ENCODE results near the gene PATJ. TPM values are rescaled to one million over a fixed set of nuclear protein-coding genes. Genes with fewer than 3 reads are reported as not detected.
"Not testable (repeated sequence)": the region's sequence is repeated elsewhere in the genome, so short reads cannot be mapped to it uniquely, and the experiment has no call there.

Gene PATJ
- total and polyA plus RNA-seq, 9 donors = 2.8 to 5.1 (median 3.5) TPM

GRCh38 chr1:61782771-61783170 lies 40.5 kb downstream of the PATJ start:
- Histone ChIP-seq H3K27ac (ENCODE audit: low read length) (no peak overlapping the region), H3K9me3 (replicated peaks; ENCODE audit: control insufficient read depth, low read depth, low read length) (no peaks in the 10 kb centered on the region), H3K4me3 (ENCODE audit: low read length) (no peak overlapping the region), H3K36me3 (ENCODE audit: control insufficient read depth, insufficient read depth, low read length) (no peaks in the 10 kb centered on the region), H3K4me1 (ENCODE audit: control insufficient read depth, insufficient read depth, low read length) (no peaks in the 10 kb centered on the region), H3K27me3 (ENCODE audit: control insufficient read depth, insufficient read depth, low read length) (no peaks in the 10 kb centered on the region)
- no CpG with 5 or more reads among the region's 4 CpGs for WGBS (ENCODE audit: insufficient coverage)
- DNase-seq = no peak

GRCh38 chr1:61784726-61785125 lies 42.4 kb downstream of the PATJ start:
- Histone ChIP-seq H3K36me3 (ENCODE audit: control insufficient read depth, insufficient read depth, low read length) (no peaks in the 10 kb centered on the region), H3K9me3 (replicated peaks; ENCODE audit: control insufficient read depth, low read depth, low read length) (no peaks in the 10 kb centered on the region), H3K27me3 (ENCODE audit: control insufficient read depth, insufficient read depth, low read length) (no peaks in the 10 kb centered on the region), H3K27ac (ENCODE audit: low read length) (no peak overlapping the region), H3K4me1 (ENCODE audit: control insufficient read depth, insufficient read depth, low read length) (no peaks in the 10 kb centered on the region), H3K4me3 (ENCODE audit: low read length) (no peak overlapping the region)
- WGBS (ENCODE audit: insufficient coverage) = 20% methylated on average over 1 of the region's 2 CpGs
- DNase-seq = peak; percentile 70

- H3K4me1 ChIP-seq (ENCODE audit: control insufficient read depth, insufficient read depth, low read length) = no peaks in the 10 kb centered on the region
Measured at GRCh38 chr1:61790837-61791236, 48.6 kb downstream of the PATJ start.

GRCh38 chr1:61797045-61797755 lies 54.9 kb downstream of the PATJ start:
- Histone ChIP-seq H3K4me3 (ENCODE audit: low read length) (no peak overlapping the region), H3K4me1 (ENCODE audit: control insufficient read depth, insufficient read depth, low read length) (no peaks in the 10 kb centered on the region), H3K9me3 (replicated peaks; ENCODE audit: control insufficient read depth, low read depth, low read length) (no peaks in the 10 kb centered on the region), H3K36me3 (ENCODE audit: control insufficient read depth, insufficient read depth, low read length) (no peaks in the 10 kb centered on the region), H3K27me3 (ENCODE audit: control insufficient read depth, insufficient read depth, low read length) (no peaks in the 10 kb centered on the region), H3K27ac (ENCODE audit: low read length) (no peak overlapping the region)
- WGBS (ENCODE audit: insufficient coverage) = 40% methylated on average over 1 of the region's 10 CpGs
- no peak for DNase-seq

More at GRCh38 chr1:61790837-61791236, 48.6 kb downstream of the PATJ start:
- Histone ChIP-seq H3K9me3 (replicated peaks; ENCODE audit: control insufficient read depth, low read depth, low read length) (no peaks in the 10 kb centered on the region), H3K4me3 (ENCODE audit: low read length) (no peak overlapping the region), H3K36me3 (ENCODE audit: control insufficient read depth, insufficient read depth, low read length) (no peaks in the 10 kb centered on the region), H3K27ac (ENCODE audit: low read length) (no peak overlapping the region), H3K27me3 (ENCODE audit: control insufficient read depth, insufficient read depth, low read length) (no peaks in the 10 kb centered on the region)
- WGBS (ENCODE audit: insufficient coverage) = 80% methylated on average over 3 of the region's 3 CpGs
- no peak for DNase-seq

- H3K27me3 ChIP-seq (ENCODE audit: control insufficient read depth, insufficient read depth, low read length); H3K27ac ChIP-seq (ENCODE audit: low read length); DNase-seq; H3K9me3 ChIP-seq (replicated peaks; ENCODE audit: control insufficient read depth, low read depth, low read length); H3K4me3 ChIP-seq (ENCODE audit: low read length); H3K36me3 ChIP-seq (ENCODE audit: control insufficient read depth, insufficient read depth, low read length); H3K4me1 ChIP-seq (ENCODE audit: control insufficient read depth, insufficient read depth, low read length): not testable (repeated sequence)
- WGBS (ENCODE audit: insufficient coverage) = no CpG with 5 or more reads among the region's 1 CpG
Measured at GRCh38 chr1:61801047-61801446, 58.8 kb downstream of the PATJ start.

GRCh38 chr1:61807606-61808140 lies 65.4 kb downstream of the PATJ start:
- H3K4me3 ChIP-seq (ENCODE audit: low read length) = no peak overlapping the region
- DNase-seq = peak; percentile 92
- H3K4me1 ChIP-seq (ENCODE audit: control insufficient read depth, insufficient read depth, low read length) = no peaks in the 10 kb centered on the region
- no peaks in the 10 kb centered on the region for H3K36me3 ChIP-seq (ENCODE audit: control insufficient read depth, insufficient read depth, low read length)
- no CpG with 5 or more reads among the region's 4 CpGs for WGBS (ENCODE audit: insufficient coverage)
- no peaks in the 10 kb centered on the region for H3K27me3 ChIP-seq (ENCODE audit: control insufficient read depth, insufficient read depth, low read length)
- H3K27ac ChIP-seq (ENCODE audit: low read length) = peak overlapping the region; percentile 42
- H3K9me3 ChIP-seq (replicated peaks; ENCODE audit: control insufficient read depth, low read depth, low read length) = no peaks in the 10 kb centered on the region

- no peaks in the 10 kb centered on the region for H3K27me3 ChIP-seq (ENCODE audit: control insufficient read depth, insufficient read depth, low read length)
Measured at GRCh38 chr1:61808321-61808720, 66.0 kb downstream of the PATJ start.

GRCh38 chr1:61808968-61809367 lies 66.7 kb downstream of the PATJ start:
- Histone ChIP-seq H3K36me3 (ENCODE audit: control insufficient read depth, insufficient read depth, low read length) (no peaks in the 10 kb centered on the region), H3K27me3 (ENCODE audit: control insufficient read depth, insufficient read depth, low read length) (no peaks in the 10 kb centered on the region), H3K4me3 (ENCODE audit: low read length) (no peak overlapping the region), H3K27ac (ENCODE audit: low read length) (no peak overlapping the region), H3K4me1 (ENCODE audit: control insufficient read depth, insufficient read depth, low read length) (no peaks in the 10 kb centered on the region), H3K9me3 (replicated peaks; ENCODE audit: control insufficient read depth, low read depth, low read length) (no peaks in the 10 kb centered on the region)
- DNase-seq = peak; percentile 35
- 60% methylated on average over 1 of the region's 4 CpGs for WGBS (ENCODE audit: insufficient coverage)

More at GRCh38 chr1:61808321-61808720, 66.0 kb downstream of the PATJ start:
- Histone ChIP-seq H3K4me1 (ENCODE audit: control insufficient read depth, insufficient read depth, low read length) (no peaks in the 10 kb centered on the region), H3K9me3 (replicated peaks; ENCODE audit: control insufficient read depth, low read depth, low read length) (no peaks in the 10 kb centered on the region), H3K4me3 (ENCODE audit: low read length) (no peak overlapping the region), H3K36me3 (ENCODE audit: control insufficient read depth, insufficient read depth, low read length) (no peaks in the 10 kb centered on the region), H3K27ac (ENCODE audit: low read length) (no peak overlapping the region)
- no peak for DNase-seq
- WGBS (ENCODE audit: insufficient coverage) = 97% methylated on average over 3 of the region's 4 CpGs

- WGBS (ENCODE audit: insufficient coverage) = no CpG with 5 or more reads among the region's 1 CpG
- Histone ChIP-seq H3K36me3 (ENCODE audit: control insufficient read depth, insufficient read depth, low read length) (no peaks in the 10 kb centered on the region), H3K27ac (ENCODE audit: low read length) (no peak overlapping the region)
Measured at GRCh38 chr1:61812916-61813315, 70.6 kb downstream of the PATJ start.

GRCh38 chr1:61816191-61816590 lies 73.9 kb downstream of the PATJ start:
- no CpG with 5 or more reads among the region's 3 CpGs for WGBS (ENCODE audit: insufficient coverage)
- Histone ChIP-seq H3K27ac (ENCODE audit: low read length) (no peak overlapping the region), H3K9me3 (replicated peaks; ENCODE audit: control insufficient read depth, low read depth, low read length) (no peaks in the 10 kb centered on the region), H3K27me3 (ENCODE audit: control insufficient read depth, insufficient read depth, low read length) (no peaks in the 10 kb centered on the region), H3K4me1 (ENCODE audit: control insufficient read depth, insufficient read depth, low read length) (no peaks in the 10 kb centered on the region), H3K4me3 (ENCODE audit: low read length) (no peak overlapping the region), H3K36me3 (ENCODE audit: control insufficient read depth, insufficient read depth, low read length) (no peaks in the 10 kb centered on the region)
- no peak for DNase-seq

More at GRCh38 chr1:61812916-61813315, 70.6 kb downstream of the PATJ start:
- H3K27me3 ChIP-seq (ENCODE audit: control insufficient read depth, insufficient read depth, low read length) = no peaks in the 10 kb centered on the region
- no peak overlapping the region for H3K4me3 ChIP-seq (ENCODE audit: low read length)
- no peaks in the 10 kb centered on the region for H3K4me1 ChIP-seq (ENCODE audit: control insufficient read depth, insufficient read depth, low read length)
- no peaks in the 10 kb centered on the region for H3K9me3 ChIP-seq (replicated peaks; ENCODE audit: control insufficient read depth, low read depth, low read length)
- no peak for DNase-seq
